IMR-90 (cell line): ENCODE results near the gene TCIRG1. TPM values are rescaled to one million over a fixed set of nuclear protein-coding genes. Genes with fewer than 3 reads are reported as not detected.

Experiments
- ATAC-seq: fragments of 200-7000 bp; cut with Tn5 transposase; 2 replicates; pipeline ENCODE4 v1.9.1; 2020; ENCODE audit warnings: low read depth, mild to moderate bottlenecking, moderate library complexity
- BruUV-seq: library from RNA; stranded (reverse); fragments of 400-500 nt; replicated peaks from 2 replicates; lab custom pipeline; 2021; lab: Mats Ljungman, UMichigan
- CTCF ChIA-PET: fragments of 300-600 bp; formaldehyde crosslinking; extraction: SDS; loops from one replicate; lab custom pipeline; 2021; ENCODE audit warnings: antibody characterized with exemption; lab: Yijun Ruan, JAX
- POLR2A ChIA-PET: fragments of 300-600 bp; sonication (Branson Sonifier 250); formaldehyde crosslinking; loops from one replicate; lab custom pipeline; 2022; ENCODE audit warnings: antibody characterized with exemption; ENCODE audit not compliant: unreplicated experiment; lab: Charles Lee
- DNase-seq: peaks from one replicate; pipeline ENCODE4 v3.0.0; 2013
- H2AFZ ChIP-seq: replicated peaks from 2 replicates; pipeline ENCODE3; 2013; ENCODE audit warnings: low read length, mild to moderate bottlenecking; ENCODE audit not compliant: poor library complexity
- H2AK5ac ChIP-seq: 2 replicates; pipeline ENCODE4 v1.6.1; 2013; ENCODE audit warnings: low read depth, low read length, inconsistent platforms
- H2AK9ac ChIP-seq: replicated peaks from 2 replicates; pipeline ENCODE3; 2013; ENCODE audit warnings: mild to moderate bottlenecking, low read depth, low read length, moderate library complexity; ENCODE audit not compliant: poor library complexity
- H2BK120ac ChIP-seq: 2 replicates; pipeline ENCODE4 v1.6.1; 2013; ENCODE audit warnings: low read depth, low read length, inconsistent platforms
- H2BK15ac ChIP-seq: 3 replicates; pipeline ENCODE4 v1.6.1; 2013; ENCODE audit warnings: low read depth, low read length, inconsistent platforms
- H2BK20ac ChIP-seq: 2 replicates; pipeline ENCODE4 v1.6.1; 2013; ENCODE audit warnings: low read depth, mild to moderate bottlenecking, inconsistent platforms, low read length, moderate library complexity
- H2BK5ac ChIP-seq: 2 replicates; pipeline ENCODE4 v1.6.1; 2013; ENCODE audit warnings: mild to moderate bottlenecking, low read depth, low read length, inconsistent platforms; ENCODE audit not compliant: poor library complexity, severe bottlenecking
- H3K14ac ChIP-seq: replicated peaks from 2 replicates; pipeline ENCODE4 v1.6.1; 2013; ENCODE audit warnings: low read depth, low read length, inconsistent platforms
- H3K18ac ChIP-seq: 2 replicates; pipeline ENCODE4 v1.6.1; 2013; ENCODE audit warnings: low read depth, low read length, control low read depth
- H3K23ac ChIP-seq: 2 replicates; pipeline ENCODE4 v1.6.1; 2013; ENCODE audit warnings: low read depth, low read length, inconsistent platforms
- H3K27ac ChIP-seq: 2 replicates; pipeline ENCODE4 v1.5.1; 2013; ENCODE audit warnings: mild to moderate bottlenecking, control low read depth, low read length; ENCODE audit not compliant: insufficient read depth
- H3K27me3 ChIP-seq: 2 replicates; pipeline ENCODE4 v1.6.1; 2013; ENCODE audit warnings: low read length; ENCODE audit not compliant: control insufficient read depth, insufficient read depth
- H3K36me3 ChIP-seq: 2 replicates; pipeline ENCODE4 v1.6.1; 2013; ENCODE audit warnings: low read length, mixed read lengths; ENCODE audit not compliant: control insufficient read depth, insufficient read depth
- H3K4ac ChIP-seq: 2 replicates; pipeline ENCODE4 v1.6.1; 2013; ENCODE audit warnings: low read depth, low read length, inconsistent platforms
- H3K4me1 ChIP-seq: 2 replicates; pipeline ENCODE4 v1.6.1; 2013; ENCODE audit warnings: low read length, mixed read lengths; ENCODE audit not compliant: control insufficient read depth, insufficient read depth
- H3K4me2 ChIP-seq: 2 replicates; pipeline ENCODE4 v1.6.1; 2013; ENCODE audit warnings: low read depth, mild to moderate bottlenecking, control low read depth, low read length, moderate library complexity
- H3K4me3 ChIP-seq: 2 replicates; pipeline ENCODE4 v1.5.1; 2013; ENCODE audit warnings: low read depth, mild to moderate bottlenecking, control low read depth, low read length, moderate library complexity; ENCODE audit not compliant: insufficient read depth
- H3K56ac ChIP-seq: 2 replicates; pipeline ENCODE4 v1.6.1; 2013; ENCODE audit warnings: low read length, inconsistent platforms; ENCODE audit not compliant: insufficient read depth; ENCODE audit errors: extremely low read depth
- H3K79me1 ChIP-seq, 2 experiments: 2 replicates each; pipeline ENCODE4 v1.6.1; 2013; ENCODE audit warnings: low read length in 2 of 2, inconsistent platforms in 1 of 2, low read depth in 1 of 2
- H3K9ac ChIP-seq: 2 replicates; pipeline ENCODE4 v1.6.1; 2013; ENCODE audit warnings: low read depth, low read length, control low read depth
- H3K9me1 ChIP-seq: 2 replicates; pipeline ENCODE4 v1.6.1; 2013; ENCODE audit warnings: low read length, inconsistent platforms; ENCODE audit not compliant: insufficient read depth
- H3K9me3 ChIP-seq: 2 replicates; pipeline ENCODE4 v1.6.1; 2013; ENCODE audit warnings: low read length; ENCODE audit not compliant: control insufficient read depth, insufficient read depth
- H4K20me1 ChIP-seq: 2 replicates; pipeline ENCODE4 v1.6.1; 2013; ENCODE audit warnings: low read length, inconsistent platforms; ENCODE audit not compliant: insufficient read depth
- H4K5ac ChIP-seq: 2 replicates; pipeline ENCODE4 v1.6.1; 2013; ENCODE audit warnings: mild to moderate bottlenecking, low read depth, low read length, control low read depth
- H4K8ac ChIP-seq, 2 experiments: 2 replicates each; pipeline ENCODE4 v1.6.1; 2013; ENCODE audit warnings: low read depth in 2 of 2, low read length in 2 of 2, control low read depth in 1 of 2, inconsistent platforms in 1 of 2
- H4K91ac ChIP-seq: 2 replicates; pipeline ENCODE4 v1.6.1; 2013; ENCODE audit warnings: low read depth, low read length, inconsistent platforms; ENCODE audit not compliant: insufficient read depth
- BHLHE40 ChIP-seq: fragments of 150-350 bp; IDR thresholded peaks from 2 replicates; pipeline ENCODE4 v1.6.1; 2016; ENCODE audit warnings: mild to moderate bottlenecking, low read depth, low read length
- ELK1 ChIP-seq: fragments of 150-350 bp; IDR thresholded peaks from 2 replicates; pipeline ENCODE4 v1.6.1; 2016; ENCODE audit warnings: low read depth, mild to moderate bottlenecking, low read length, moderate library complexity, borderline replicate concordance
- FOS ChIP-seq: fragments of 150-350 bp; IDR thresholded peaks from 2 replicates; pipeline ENCODE4 v1.6.1; 2016; ENCODE audit warnings: low read depth, low read length
- MAZ ChIP-seq: IDR thresholded peaks from 2 replicates; pipeline ENCODE4 v1.6.1; 2012; ENCODE audit warnings: low read depth, mild to moderate bottlenecking, low read length, improper control_type of control experiment, moderate library complexity, borderline replicate concordance
- MXI1 ChIP-seq: IDR thresholded peaks from 2 replicates; pipeline ENCODE4 v1.6.1; 2012; ENCODE audit warnings: low read depth, mild to moderate bottlenecking, low read length, moderate library complexity, borderline replicate concordance
- RFX5 ChIP-seq: IDR thresholded peaks from 2 replicates; pipeline ENCODE4 v1.8.0; 2012; ENCODE audit warnings: low read depth, mild to moderate bottlenecking, low read length, moderate library complexity
- USF2 ChIP-seq: fragments of 150-350 bp; IDR thresholded peaks from 2 replicates; pipeline ENCODE4 v1.6.1; 2017; ENCODE audit warnings: mild to moderate bottlenecking, antibody characterized with exemption, low read length, low read depth
- WGBS, 2 experiments: methylation state at CpG; one replicate each; pipeline versions ENCODE4 v1.1.5 to v1.1.7; 2013; ENCODE audit warnings: missing lambda C conversion rate in 2 of 2; ENCODE audit not compliant: insufficient read length in 1 of 2; ENCODE audit errors: extremely low coverage in 2 of 2; 5-methylcytosine and 5-hydroxymethylcytosine counted together
- dilution Hi-C: fragments of 300-500 bp; cut with HindIII; formaldehyde crosslinking; loops from one replicate; pipeline ENCODE4 v1.14.3; 2018; ENCODE audit warnings: low sequenced_read_pairs; ENCODE audit not compliant: unreplicated experiment
- in situ Hi-C: fragments of 300-500 bp; cut with MboI; formaldehyde crosslinking; loops from 3 replicates; pipeline ENCODE4 v1.14.3; 2019; ENCODE audit warnings: low sequenced_read_pairs, inconsistent platforms, mixed read lengths
- intact Hi-C: fragments of 100-400 bp; cut with micrococcal nuclease; formaldehyde crosslinking; loops from 2 replicates; pipeline ENCODE4 v1.10.0; 2022
- polyA plus RNA-seq, 3 experiments: library from polyadenylated mRNA; depleted of rRNA; stranded (reverse); fragments of >200 nt; gene quantifications; 2 replicates each; pipeline ENCODE4 v1.2.3, GENCODE V29; 2012; ENCODE audit warnings: low replicate concordance in 1 of 3
- total RNA-seq: library from RNA; depleted of rRNA; stranded (reverse); fragments of >200 nt; gene quantifications from 2 replicates; pipeline ENCODE4 v1.2.3, GENCODE V29; 2012

Gene TCIRG1
- total and polyA plus RNA-seq, 2 of the 4 experiments (the other 2 are of a cell fraction), result 25.3 to 117 TPM

GRCh38 chr11:68012044-68012842 is 26.6 kb upstream of the TCIRG1 start (continued):
- TF ChIP-seq RFX5 (no peak), MXI1 (no peak)

GRCh38 chr11:68012843-68013610 is 25.8 kb upstream of the TCIRG1 start:
- Histone ChIP-seq H2BK20ac (peak overlapping the region; percentile 93), H4K20me1 (no peaks in the 10 kb centered on the region), H4K8ac (peak overlapping the region; percentile 88 to 92), H3K4me2 (peak overlapping the region; percentile 44), H4K91ac (peak overlapping the region; percentile 100), H4K5ac (peak overlapping the region; percentile 92), H3K9me1 (peaks cover 35% of the 10 kb centered on the region), H3K23ac (peak overlapping the region; percentile 70), H3K36me3 (no peaks in the 10 kb centered on the region), H3K4ac (peak overlapping the region; percentile 100), H3K27ac (peak overlapping the region; percentile 88), H2AK5ac (peak overlapping the region; percentile 100), H3K4me1 (peaks cover 47% of the 10 kb centered on the region), H3K79me1 (peaks cover 23 to 45% of the 10 kb centered on the region in 2 experiments; a peak in 3 of 4 replicates), H3K4me3 (no peak overlapping the region), H2AFZ (peak overlapping the region; percentile 80), H3K14ac (peak overlapping the region; percentile 98), H3K27me3 (no peaks in the 10 kb centered on the region), H3K9me3 (no peaks in the 10 kb centered on the region), H2BK15ac (peak overlapping the region; percentile 98; the same call in 2 of the 3 replicates), H3K9ac (peak overlapping the region; percentile 35), H3K56ac (peak overlapping the region; percentile 85), H2BK5ac (peak overlapping the region; percentile 92), H2AK9ac (peak overlapping the region; percentile 100), H3K18ac (peak overlapping the region; percentile 72), H2BK120ac (peak overlapping the region; percentile 98)
- ChIA-PET CTCF (no interaction called here), POLR2A (interaction anchor here (0.6 kb wide), 1 partner anchor 19 kb away, joined by 3 read pairs; no protein-coding TSS in a partner anchor)
- TF ChIP-seq RFX5 (no peak), BHLHE40 (peak; percentile 70; the same call in 1 of the 2 replicates), MAZ (peak; percentile 63), FOS (0 out of 2 replicates have a peak, but pooled peaks have one; percentile 21), USF2 (no peak), ELK1 (no peak)
- 17% methylated on average over 2 of the region's 16 CpGs; no CpG with 5 or more reads in 1 of the 2 experiments for WGBS, 2 experiments
- DNase-seq, result peak; percentile 95
- peak; percentile 65 for ATAC-seq
- in situ Hi-C loops (no loop called here), intact Hi-C loops (loop anchor here (5.0 kb wide), 2 partner anchors 104 to 194 kb away; no protein-coding TSS in a partner anchor), dilution Hi-C loops (no loop called here)
- BruUV-seq, result no TSS peak
